ENCODE results near the gene GTSE1.
A peak's percentile ranks its signal among the peaks of the same experiment; 100 is the strongest.

The GTSE1 gene

GRCh38 chr22:46319319-46319718, 22.6 kb downstream of the GTSE1 start:
- no peak overlapping the region for H3K27ac ChIP-seq
- no peak overlapping the region for H3K4me3 ChIP-seq

GRCh38 chr22:46320166-46320710, 23.6 kb downstream of the GTSE1 start:
- Histone ChIP-seq H3K4me3 (no peak overlapping the region), H3K27ac (no peak overlapping the region)

GRCh38 chr22:46320716-46321386, 24.2 kb downstream of the GTSE1 start:
- H3K27ac ChIP-seq: no peak overlapping the region

GRCh38 chr22:46322711-46323110, 26.0 kb downstream of the GTSE1 start:
- no peak overlapping the region for H3K27ac ChIP-seq
- no peak overlapping the region for H3K4me3 ChIP-seq

More at GRCh38 chr22:46320716-46321386, 24.2 kb downstream of the GTSE1 start:
- H3K4me3 ChIP-seq: no peak overlapping the region

GRCh38 chr22:46323162-46323561, 26.5 kb downstream of the GTSE1 start:
- H3K4me3 ChIP-seq: no peak overlapping the region
- no peak overlapping the region for H3K27ac ChIP-seq

- Histone ChIP-seq H3K27ac (no peak overlapping the region), H3K4me3 (no peak overlapping the region)
Observed at GRCh38 chr22:46326066-46326680, 29.5 kb downstream of the GTSE1 start.

GRCh38 chr22:46327691-46328465, 31.2 kb downstream of the GTSE1 start:
- H3K4me3 ChIP-seq: no peak overlapping the region

GRCh38 chr22:46328797-46329196, 32.1 kb downstream of the GTSE1 start:
- H3K27ac ChIP-seq: no peak overlapping the region
- no peak overlapping the region for H3K4me3 ChIP-seq

More at GRCh38 chr22:46327691-46328465, 31.2 kb downstream of the GTSE1 start:
- H3K27ac ChIP-seq: no peak overlapping the region

GRCh38 chr22:46329616-46330015, 32.9 kb downstream of the GTSE1 start:
- H3K4me3 ChIP-seq: no peak overlapping the region
- no peak overlapping the region for H3K27ac ChIP-seq

- no peak overlapping the region for H3K4me3 ChIP-seq
- no peak overlapping the region for H3K27ac ChIP-seq
Observed at GRCh38 chr22:46330426-46330825, 33.8 kb downstream of the GTSE1 start.

GRCh38 chr22:46331496-46331895, 34.8 kb downstream of the GTSE1 start:
- H3K27ac ChIP-seq: no peak overlapping the region

GRCh38 chr22:46335201-46336118, 38.8 kb downstream of the GTSE1 start, which contains the start of gene TRMU:
Gene TRMU (plus strand): TSS chr22:46335714. CDS start chr22:46335765, 51 bp downstream.
- peak within 1 kb of the TSS; percentile 64 to 98 (median 94) for H3K27ac ChIP-seq
- H3K4me3 ChIP-seq: peak within 1 kb of the TSS; percentile 69 to 97 (median 86)

More at GRCh38 chr22:46331496-46331895, 34.8 kb downstream of the GTSE1 start:
- no peak overlapping the region for H3K4me3 ChIP-seq

GRCh38 chr22:46336119-46337078, 39.7 kb downstream of the GTSE1 start:
- peak overlapping the region; percentile 64 to 98 (median 94) for H3K27ac ChIP-seq
- H3K4me3 ChIP-seq: peak overlapping the region; percentile 69 to 97 (median 86)

- no peak overlapping the region for H3K27ac ChIP-seq
- no peak overlapping the region for H3K4me3 ChIP-seq
Observed at GRCh38 chr22:46337870-46338269, 41.2 kb downstream of the GTSE1 start.

- Histone ChIP-seq H3K27ac (no peak overlapping the region), H3K4me3 (no peak overlapping the region)
Observed at GRCh38 chr22:46338636-46339035, 42.0 kb downstream of the GTSE1 start.

GRCh38 chr22:46339956-46340355, 43.3 kb downstream of the GTSE1 start:
- Histone ChIP-seq H3K27ac (no peak overlapping the region), H3K4me3 (no peak overlapping the region)

GRCh38 chr22:46340676-46341075, 44.0 kb downstream of the GTSE1 start:
- Histone ChIP-seq H3K4me3 (no peak overlapping the region), H3K27ac (no peak overlapping the region)
